VCaP (cell line): ENCODE data around the gene AGAP3.
A peak's percentile ranks its signal among the peaks of the same experiment; 100 is the strongest.

Experiments used
- H3K27ac ChIP-seq: fragments of 450-650 bp; 2 replicates; pipeline ENCODE4 v1.5.1; 2017
- TF ChIP-seq, protein P1 (sequence below): fragments of 450-650 bp; conservative IDR thresholded peaks from 2 replicates; pipeline ENCODE4 v1.5.1; 2017; ENCODE audit warnings: mild to moderate bottlenecking, moderate library complexity

The AGAP3 gene

DNA sequence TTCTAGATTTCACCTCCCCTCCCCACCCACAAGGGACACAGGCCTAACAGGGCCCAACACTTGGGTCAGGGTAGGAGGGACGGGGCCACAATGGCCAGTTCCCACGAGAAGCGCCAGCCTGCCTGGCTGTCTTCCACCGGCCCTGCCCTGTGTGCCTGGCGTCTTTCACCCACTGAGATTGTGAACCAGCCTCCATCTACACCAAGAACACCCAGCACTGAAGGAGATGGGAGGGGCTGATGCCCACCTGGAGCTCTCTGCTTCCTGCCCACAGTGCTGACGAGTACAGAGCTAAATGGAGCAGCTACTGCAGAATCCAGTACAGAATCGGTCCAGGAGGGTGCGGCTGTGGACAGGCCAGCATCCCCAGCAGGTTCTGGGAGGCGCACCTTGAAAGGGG is 40.3 kb upstream of the AGAP3 start:
- TF ChIP-seq, protein P1, sequence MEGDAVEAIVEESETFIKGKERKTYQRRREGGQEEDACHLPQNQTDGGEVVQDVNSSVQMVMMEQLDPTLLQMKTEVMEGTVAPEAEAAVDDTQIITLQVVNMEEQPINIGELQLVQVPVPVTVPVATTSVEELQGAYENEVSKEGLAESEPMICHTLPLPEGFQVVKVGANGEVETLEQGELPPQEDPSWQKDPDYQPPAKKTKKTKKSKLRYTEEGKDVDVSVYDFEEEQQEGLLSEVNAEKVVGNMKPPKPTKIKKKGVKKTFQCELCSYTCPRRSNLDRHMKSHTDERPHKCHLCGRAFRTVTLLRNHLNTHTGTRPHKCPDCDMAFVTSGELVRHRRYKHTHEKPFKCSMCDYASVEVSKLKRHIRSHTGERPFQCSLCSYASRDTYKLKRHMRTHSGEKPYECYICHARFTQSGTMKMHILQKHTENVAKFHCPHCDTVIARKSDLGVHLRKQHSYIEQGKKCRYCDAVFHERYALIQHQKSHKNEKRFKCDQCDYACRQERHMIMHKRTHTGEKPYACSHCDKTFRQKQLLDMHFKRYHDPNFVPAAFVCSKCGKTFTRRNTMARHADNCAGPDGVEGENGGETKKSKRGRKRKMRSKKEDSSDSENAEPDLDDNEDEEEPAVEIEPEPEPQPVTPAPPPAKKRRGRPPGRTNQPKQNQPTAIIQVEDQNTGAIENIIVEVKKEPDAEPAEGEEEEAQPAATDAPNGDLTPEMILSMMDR, result no peak
- no peak overlapping the region for H3K27ac ChIP-seq

DNA sequence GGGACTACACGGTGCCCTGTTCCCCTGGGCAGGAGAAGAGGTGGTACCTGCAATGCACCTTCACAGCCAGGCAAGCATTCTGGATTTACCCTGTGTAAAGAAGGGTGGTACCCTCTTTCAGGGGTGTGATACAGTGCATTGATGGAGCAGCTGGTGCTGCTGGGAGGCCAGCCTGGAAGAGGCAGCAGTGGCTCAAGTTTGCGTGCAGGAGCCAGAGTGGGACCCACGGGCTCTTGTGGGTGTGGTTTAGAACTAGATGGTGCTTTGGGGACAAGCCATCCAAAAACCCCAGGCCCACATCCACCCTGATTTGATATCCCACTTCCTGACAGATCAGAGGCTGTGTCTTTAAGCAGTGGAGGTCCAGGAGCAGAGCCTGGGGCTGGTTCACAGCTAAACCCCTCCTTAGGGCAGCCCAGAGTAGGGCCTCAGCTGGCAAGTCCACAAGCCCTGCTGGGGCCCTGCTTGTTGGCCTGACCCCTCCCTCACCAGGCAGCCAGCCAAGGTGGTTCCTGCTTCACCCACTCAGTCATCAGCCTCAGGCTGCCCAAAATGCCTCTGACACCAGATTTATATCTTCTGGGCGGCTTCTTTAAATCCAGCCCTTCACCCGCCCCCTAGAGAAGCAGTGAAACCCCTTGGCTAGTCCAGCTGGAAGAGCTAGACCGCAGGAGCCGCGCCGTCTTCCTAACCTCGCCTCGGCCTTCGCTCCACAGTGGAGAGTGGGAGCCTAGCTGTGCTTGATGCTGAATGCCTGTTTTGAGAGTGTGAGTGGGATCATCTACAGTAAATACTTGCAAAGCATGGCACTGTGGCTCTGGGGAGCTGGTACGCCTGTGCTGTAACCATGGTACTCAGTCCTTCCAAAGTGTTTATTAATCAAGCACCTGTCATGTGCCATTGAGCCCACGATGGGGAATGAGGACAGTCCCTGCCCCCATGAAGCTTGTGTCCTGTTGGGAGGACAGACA is 39.4 kb upstream of the AGAP3 start:
- H3K27ac ChIP-seq, result peak overlapping the region; percentile 21; the same call in 1 of the 2 replicates
- TF ChIP-seq, protein P1, result no peak

DNA sequence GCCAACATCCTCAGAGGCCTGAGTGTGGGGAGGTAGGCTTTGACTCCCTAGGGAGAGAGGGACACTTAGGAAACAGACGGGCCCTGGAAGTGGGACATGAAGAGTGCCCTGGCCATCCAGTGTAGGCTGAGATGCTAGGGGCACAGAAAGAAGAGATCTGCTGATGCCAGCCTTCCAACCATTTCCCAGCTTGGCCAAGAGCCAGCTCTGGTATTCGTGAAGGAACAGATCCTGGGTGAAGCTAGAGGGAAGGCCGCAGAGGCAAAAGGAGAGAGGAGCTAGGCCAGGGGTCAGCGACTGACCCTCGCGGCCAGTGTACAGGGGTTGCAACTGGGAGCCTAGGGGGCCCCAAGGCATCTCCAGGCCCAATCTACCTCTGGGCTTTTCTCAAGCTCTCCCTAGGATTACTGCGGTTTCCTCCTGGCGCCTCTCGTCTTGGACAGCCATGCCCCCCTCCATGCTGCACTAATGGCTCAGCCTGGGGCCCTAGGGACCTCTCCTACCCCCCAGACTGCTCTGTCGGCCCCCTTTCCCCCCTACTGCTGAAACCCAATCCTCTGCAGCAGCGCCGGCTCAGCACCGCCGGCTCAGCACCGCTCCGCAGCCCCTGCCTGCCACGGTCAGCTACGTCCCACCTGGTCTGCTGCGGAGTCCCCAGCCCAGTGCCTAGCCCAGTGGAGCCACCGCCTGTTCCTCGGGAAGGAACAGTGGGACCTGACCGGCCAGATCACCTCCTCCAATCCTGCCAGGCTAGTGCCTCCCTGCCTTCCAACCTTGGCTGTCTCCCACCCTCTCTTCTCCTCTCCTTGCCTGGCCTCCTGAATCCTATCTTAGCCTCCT is 38.1 kb upstream of the AGAP3 start, which contains the start of gene ASIC3:
ASIC3 (plus strand) TSS at position 556 of the 840 bp plus-strand sequence. CDS start 355 bp downstream, outside the sequence.
- H3K27ac ChIP-seq, result no peak within 1 kb of the TSS
- TF ChIP-seq, protein P1, result no peak

DNA sequence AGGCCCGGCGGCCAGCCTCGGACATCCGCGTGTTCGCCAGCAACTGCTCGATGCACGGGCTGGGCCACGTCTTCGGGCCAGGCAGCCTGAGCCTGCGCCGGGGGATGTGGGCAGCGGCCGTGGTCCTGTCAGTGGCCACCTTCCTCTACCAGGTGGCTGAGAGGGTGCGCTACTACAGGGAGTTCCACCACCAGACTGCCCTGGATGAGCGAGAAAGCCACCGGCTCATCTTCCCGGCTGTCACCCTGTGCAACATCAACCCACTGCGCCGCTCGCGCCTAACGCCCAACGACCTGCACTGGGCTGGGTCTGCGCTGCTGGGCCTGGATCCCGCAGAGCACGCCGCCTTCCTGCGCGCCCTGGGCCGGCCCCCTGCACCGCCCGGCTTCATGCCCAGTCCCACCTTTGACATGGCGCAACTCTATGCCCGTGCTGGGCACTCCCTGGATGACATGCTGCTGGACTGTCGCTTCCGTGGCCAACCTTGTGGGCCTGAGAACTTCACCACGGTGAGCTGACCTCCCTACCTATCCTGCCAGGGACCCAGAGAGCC is 37.3 kb upstream of the AGAP3 start:
- TF ChIP-seq, protein P1, result no peak
- no peak overlapping the region for H3K27ac ChIP-seq

DNA sequence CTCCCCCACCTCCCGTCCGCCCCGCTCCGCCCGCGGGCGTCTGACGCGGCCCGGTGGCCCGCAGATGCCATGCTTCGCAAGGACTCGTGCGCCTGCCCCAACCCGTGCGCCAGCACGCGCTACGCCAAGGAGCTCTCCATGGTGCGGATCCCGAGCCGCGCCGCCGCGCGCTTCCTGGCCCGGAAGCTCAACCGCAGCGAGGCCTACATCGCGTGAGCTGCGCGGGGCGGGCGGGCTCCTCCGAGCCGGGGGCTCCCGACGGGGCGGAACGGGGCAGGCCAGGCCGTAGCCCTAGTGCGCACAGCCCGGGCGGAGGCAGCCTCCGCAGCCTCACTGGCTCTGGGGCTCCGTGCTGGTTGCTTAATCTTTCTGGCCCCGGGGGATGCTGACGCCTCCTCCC is 35.2 kb upstream of the AGAP3 start:
- TF ChIP-seq, protein P1, result no peak
- no peak overlapping the region for H3K27ac ChIP-seq

DNA sequence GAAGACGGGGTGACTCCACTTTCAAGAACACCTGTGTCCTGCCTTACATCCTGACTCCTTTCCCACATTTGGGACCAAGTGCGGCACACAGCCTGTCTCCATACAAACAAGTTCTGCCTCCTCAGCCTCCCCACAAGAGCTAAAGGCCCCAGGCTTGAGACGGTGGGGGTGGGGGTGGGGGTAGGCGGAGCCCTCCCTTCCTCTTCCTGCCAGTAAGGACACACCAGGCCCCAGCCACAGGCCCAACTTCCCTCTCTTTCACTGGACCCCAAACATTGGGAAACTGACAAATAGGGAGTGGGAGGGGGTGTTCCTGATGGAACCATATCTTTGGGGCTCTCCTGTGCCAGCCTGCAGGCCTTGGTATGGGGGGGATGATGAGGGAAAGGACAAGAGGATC is 33.2 kb upstream of the AGAP3 start:
- TF ChIP-seq, protein P1, result no peak
- H3K27ac ChIP-seq, result no peak overlapping the region

DNA sequence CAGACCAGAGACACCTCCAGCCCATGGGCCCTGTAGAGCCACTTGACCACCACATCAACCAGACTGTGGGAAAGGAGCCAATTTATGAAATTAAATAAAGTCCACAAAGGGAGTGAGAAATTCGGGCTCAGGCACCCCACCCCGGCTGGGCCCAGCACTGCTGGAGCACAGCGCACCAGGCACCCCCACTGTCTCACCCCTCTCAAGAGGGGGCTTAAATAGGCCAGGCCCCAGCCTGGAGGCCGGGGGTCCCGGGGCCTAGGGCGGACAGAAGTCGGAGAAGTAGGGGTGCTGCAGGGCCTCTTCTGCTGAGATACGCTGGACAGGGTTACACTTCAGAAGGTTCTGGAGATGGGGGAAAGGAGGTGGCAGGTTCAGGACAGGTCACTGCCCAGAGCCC is 32.5 kb upstream of the AGAP3 start:
- no peak overlapping the region for H3K27ac ChIP-seq
- TF ChIP-seq, protein P1, result no peak
